ACC112 (cell line): Measurements from ENCODE around the gene ARHGAP45.

ENCODE experiments used
- H2AFZ ChIP-seq: fragments of 200-600 bp; sonication (generic); one replicate; pipeline ENCODE4 v1.6.0; 2017; ENCODE audit warnings: antibody characterized with exemption, low read length; ENCODE audit not compliant: unreplicated experiment
- H3K27ac ChIP-seq: fragments of 200-600 bp; sonication (generic); 2 replicates; pipeline ENCODE4 v1.5.1; 2014; ENCODE audit warnings: low read depth, mild to moderate bottlenecking, antibody characterized with exemption, low read length, moderate library complexity
- H3K27me3 ChIP-seq: fragments of 200-600 bp; sonication (generic); 2 replicates; pipeline ENCODE4 v1.6.1; 2014; ENCODE audit warnings: mild to moderate bottlenecking, antibody characterized with exemption, low read length, moderate library complexity, mixed read lengths; ENCODE audit not compliant: insufficient read depth
- H3K36me3 ChIP-seq: fragments of 200-600 bp; sonication (generic); 2 replicates; pipeline ENCODE4 v1.6.1; 2016; ENCODE audit warnings: mild to moderate bottlenecking, antibody characterized with exemption, low read length, moderate library complexity, mixed read lengths; ENCODE audit not compliant: insufficient read depth
- H3K4me1 ChIP-seq: fragments of 200-600 bp; sonication (generic); one replicate; pipeline ENCODE4 v1.6.1; 2016; ENCODE audit warnings: low read length, mixed read lengths; ENCODE audit not compliant: insufficient read depth, unreplicated experiment, control insufficient read depth
- H3K4me3 ChIP-seq: fragments of 200-600 bp; sonication (generic); 2 replicates; pipeline ENCODE4 v1.5.1; 2014; ENCODE audit warnings: mild to moderate bottlenecking, low read depth, low read length
- H3K79me2 ChIP-seq: fragments of 200-600 bp; sonication (generic); one replicate; pipeline ENCODE4 v1.6.0; 2016; ENCODE audit warnings: low read length; ENCODE audit not compliant: control insufficient read depth, unreplicated experiment, insufficient read depth

Gene ARHGAP45

DNA sequence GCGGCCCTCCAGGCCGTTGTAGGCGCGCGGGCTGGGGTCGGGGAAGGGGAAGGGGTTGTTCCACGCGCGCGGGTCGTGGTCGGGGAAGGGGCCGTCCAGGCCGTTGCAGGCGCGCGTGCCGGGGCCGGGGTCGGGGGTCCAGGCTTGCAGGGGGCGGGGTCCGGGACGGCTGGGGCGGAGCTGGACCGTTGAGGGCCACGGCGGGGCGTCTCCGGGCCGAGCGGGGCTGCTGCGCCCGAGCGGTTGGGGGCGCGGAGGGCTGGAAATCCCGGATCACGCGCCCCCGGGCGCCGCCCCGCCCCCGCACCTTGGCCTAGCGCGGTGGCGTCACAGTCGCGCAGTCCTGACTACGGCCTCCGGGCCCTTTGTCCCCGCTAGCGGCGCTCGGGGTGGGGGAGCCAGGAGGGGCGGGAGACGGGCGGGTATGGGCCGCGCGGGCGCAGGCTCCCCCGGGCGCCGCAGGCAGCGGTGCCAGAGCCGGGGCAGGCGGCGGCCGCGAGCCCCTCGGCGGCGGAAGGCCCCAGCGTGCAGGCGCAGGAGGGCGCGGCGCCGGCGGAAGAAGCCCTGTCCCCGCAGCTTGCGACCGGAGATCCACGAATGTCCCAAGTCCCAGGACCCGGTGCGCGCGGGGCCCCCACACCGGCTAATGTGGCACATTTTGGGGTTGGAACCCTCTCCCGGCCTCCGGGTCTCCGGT lies 37.5 kb downstream of the ARHGAP45 start:
- Histone ChIP-seq H3K27ac (peak overlapping the region; percentile 88), H3K36me3 (peaks cover 2% of the 10 kb centered on the region; the same call in 1 of the 2 replicates), H3K79me2 (peaks cover 3% of the 10 kb centered on the region), H3K4me1 (peaks cover 17% of the 10 kb centered on the region), H2AFZ (no peak overlapping the region), H3K27me3 (no peaks in the 10 kb centered on the region), H3K4me3 (peak overlapping the region; percentile 85)

DNA sequence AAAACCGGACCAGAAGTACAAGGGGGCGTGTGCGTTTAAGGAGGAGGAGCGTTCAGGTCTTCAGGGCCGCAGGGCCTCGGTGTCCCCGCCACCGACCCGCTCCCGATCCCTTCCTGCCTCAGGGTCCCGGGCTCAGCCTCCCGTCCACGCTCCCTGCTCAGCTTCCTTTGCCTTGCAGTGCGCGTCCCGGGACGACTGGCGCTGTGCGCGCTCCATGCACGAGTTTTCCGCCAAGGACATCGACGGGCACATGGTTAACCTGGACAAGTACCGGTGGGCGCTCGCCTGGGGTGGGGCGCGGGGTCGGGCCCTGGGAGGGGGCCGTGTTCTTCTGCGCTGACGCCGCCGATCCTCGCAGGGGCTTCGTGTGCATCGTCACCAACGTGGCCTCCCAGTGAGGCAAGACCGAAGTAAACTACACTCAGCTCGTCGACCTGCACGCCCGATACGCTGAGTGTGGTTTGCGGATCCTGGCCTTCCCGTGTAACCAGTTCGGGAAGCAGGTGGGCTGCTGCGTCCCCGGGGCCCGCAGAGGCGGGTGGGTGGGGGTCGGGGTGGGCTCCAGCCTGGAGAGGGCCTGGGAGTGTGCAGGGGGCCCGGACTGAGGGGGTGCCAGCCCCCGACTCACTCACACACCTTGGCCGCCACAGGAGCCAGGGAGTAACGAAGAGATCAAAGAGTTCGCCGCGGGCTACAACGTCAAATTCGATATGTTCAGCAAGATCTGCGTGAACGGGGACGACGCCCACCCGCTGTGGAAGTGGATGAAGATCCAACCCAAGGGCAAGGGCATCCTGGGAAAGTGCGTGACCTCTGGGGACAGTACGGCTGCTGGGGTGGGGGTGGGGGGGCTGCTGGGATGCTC lies 38.3 kb downstream of the ARHGAP45 start:
- H3K36me3 ChIP-seq: peaks cover 2% of the 10 kb centered on the region; the same call in 1 of the 2 replicates
- H3K4me3 ChIP-seq: peak overlapping the region; percentile 85
- no peaks in the 10 kb centered on the region for H3K27me3 ChIP-seq
- H3K27ac ChIP-seq: peak overlapping the region; percentile 88
- peaks cover 3% of the 10 kb centered on the region for H3K79me2 ChIP-seq
- H2AFZ ChIP-seq: no peak overlapping the region
- H3K4me1 ChIP-seq: peaks cover 17% of the 10 kb centered on the region

DNA sequence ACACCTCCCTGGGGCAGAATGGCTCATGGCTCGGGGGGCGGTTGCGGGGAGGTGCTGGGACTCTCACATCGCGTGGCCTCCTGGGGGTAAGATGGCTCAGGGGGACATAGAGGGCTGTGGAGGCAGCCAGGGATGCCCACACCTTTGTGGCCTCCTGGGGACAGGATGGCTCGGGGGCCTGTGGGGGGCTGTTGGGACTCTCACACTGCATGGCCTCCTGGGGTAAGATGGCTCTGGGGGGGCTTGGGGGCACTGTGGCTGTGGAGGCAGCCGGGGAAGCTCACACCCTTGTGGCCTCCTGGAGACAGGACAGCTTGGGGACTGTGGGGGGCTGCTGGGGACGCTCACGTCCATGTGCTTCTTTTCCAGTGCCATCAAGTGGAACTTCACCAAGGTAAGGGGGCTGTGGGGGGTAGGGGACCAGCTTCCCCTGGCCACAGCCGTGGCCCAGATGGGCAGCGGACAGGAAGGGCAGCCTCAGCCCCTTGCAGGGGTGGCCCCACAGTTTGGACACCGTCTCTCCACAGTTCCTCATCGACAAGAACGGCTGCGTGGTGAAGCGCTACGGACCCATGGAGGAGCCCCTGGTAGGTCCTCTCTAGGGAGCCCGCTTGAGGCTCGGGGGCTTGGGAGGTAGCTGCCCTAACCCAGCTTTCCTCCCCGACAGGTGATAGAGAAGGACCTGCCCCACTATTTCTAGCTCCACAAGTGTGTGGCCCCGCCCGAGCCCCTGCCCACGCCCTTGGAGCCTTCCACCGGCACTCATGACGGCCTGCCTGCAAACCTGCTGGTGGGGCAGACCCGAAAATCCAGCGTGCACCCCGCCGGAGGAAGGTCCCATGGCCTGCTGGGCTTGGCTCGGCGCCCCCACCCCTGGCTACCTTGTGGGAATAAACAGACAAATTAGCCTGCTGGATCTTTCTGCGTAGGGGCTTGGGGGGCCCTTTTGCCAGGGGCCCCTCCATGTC lies 39.2 kb downstream of the ARHGAP45 start:
- H3K27ac ChIP-seq: no peak overlapping the region

DNA sequence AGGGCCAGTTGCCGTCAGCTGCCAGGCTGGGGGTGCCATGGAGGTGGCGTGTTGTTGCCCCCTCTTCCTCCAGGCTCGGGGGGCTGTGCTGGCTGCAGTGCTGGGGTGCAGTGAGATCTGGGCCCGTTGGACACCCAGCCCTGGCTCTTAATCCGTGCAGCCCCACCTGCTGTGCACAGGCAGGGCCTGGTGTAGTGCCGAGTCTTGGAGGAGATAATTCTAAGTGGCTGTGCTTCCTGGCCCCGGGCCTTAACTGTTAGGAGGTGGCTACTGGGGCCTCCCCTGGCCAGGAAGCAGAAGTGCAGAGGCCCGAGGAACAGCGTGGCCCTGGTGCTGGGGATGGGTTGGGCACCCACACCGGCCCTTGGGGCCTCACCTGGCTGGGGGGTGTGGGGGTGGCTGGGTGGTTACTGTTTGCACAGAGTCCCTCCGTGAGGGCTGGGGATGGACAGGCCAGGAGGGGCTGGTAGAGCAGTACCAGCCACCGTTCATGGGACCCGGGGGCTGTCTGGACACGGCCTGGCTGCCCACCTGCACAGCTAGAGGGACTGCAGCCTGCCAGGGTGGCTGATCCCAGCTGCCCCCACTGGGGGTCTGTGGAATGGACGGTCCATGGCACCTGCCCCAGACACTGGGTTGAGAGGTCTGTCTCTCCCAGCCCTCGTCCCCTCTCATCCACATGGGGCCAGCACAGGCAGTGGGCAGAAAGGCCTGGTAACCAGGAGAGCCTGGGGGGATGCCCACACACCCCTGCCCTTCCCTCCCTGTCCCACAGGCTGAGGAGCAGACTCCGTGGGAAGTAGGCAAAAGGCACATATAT lies 40.1 kb downstream of the ARHGAP45 start:
- no peaks in the 10 kb centered on the region for H3K27me3 ChIP-seq
- peaks cover 9% of the 10 kb centered on the region for H3K4me1 ChIP-seq
- H2AFZ ChIP-seq: no peak overlapping the region
- no peak overlapping the region for H3K27ac ChIP-seq
- peaks cover 2% of the 10 kb centered on the region; the same call in 1 of the 2 replicates for H3K36me3 ChIP-seq
- H3K4me3 ChIP-seq: no peak overlapping the region
- peaks cover 3% of the 10 kb centered on the region for H3K79me2 ChIP-seq

More for the DNA sequence above, 39.2 kb downstream of the ARHGAP45 start:
- H3K4me1 ChIP-seq: peaks cover 17% of the 10 kb centered on the region
- no peak overlapping the region for H2AFZ ChIP-seq
- H3K27me3 ChIP-seq: no peaks in the 10 kb centered on the region
- peaks cover 2% of the 10 kb centered on the region; the same call in 1 of the 2 replicates for H3K36me3 ChIP-seq
- H3K4me3 ChIP-seq: no peak overlapping the region
- peaks cover 3% of the 10 kb centered on the region for H3K79me2 ChIP-seq

- no peaks in the 10 kb centered on the region for H3K27me3 ChIP-seq
- H3K4me3 ChIP-seq: no peak overlapping the region
- H3K27ac ChIP-seq: no peak overlapping the region
- peaks cover 3% of the 10 kb centered on the region for H3K79me2 ChIP-seq
- H3K4me1 ChIP-seq: peaks cover 5% of the 10 kb centered on the region
- H2AFZ ChIP-seq: no peak overlapping the region
- peaks cover 2% of the 10 kb centered on the region; the same call in 1 of the 2 replicates for H3K36me3 ChIP-seq
Observed at GRCh38 chr19:1107661-1108261, 40.8 kb downstream of the ARHGAP45 start.

- H3K27me3 ChIP-seq: no peaks in the 10 kb centered on the region
- no peaks in the 10 kb centered on the region for H3K4me1 ChIP-seq
- H3K4me3 ChIP-seq: no peak overlapping the region
- H3K27ac ChIP-seq: no peak overlapping the region
- H3K79me2 ChIP-seq: peaks cover 3% of the 10 kb centered on the region
- no peak overlapping the region for H2AFZ ChIP-seq
- H3K36me3 ChIP-seq: peaks cover 2% of the 10 kb centered on the region; the same call in 1 of the 2 replicates
Observed at GRCh38 chr19:1108291-1109031, 41.5 kb downstream of the ARHGAP45 start.

- H3K36me3 ChIP-seq: peaks cover 2% of the 10 kb centered on the region; the same call in 1 of the 2 replicates
Observed at GRCh38 chr19:1109032-1109551, 42.1 kb downstream of the ARHGAP45 start.

GRCh38 chr19:1109697-1110671 lies 43.0 kb downstream of the ARHGAP45 start:
- peaks cover 2% of the 10 kb centered on the region for H3K79me2 ChIP-seq
- no peak overlapping the region for H3K27ac ChIP-seq
- no peak overlapping the region for H3K4me3 ChIP-seq
- no peaks in the 10 kb centered on the region for H3K27me3 ChIP-seq
- H3K4me1 ChIP-seq: no peaks in the 10 kb centered on the region
- peaks cover 2% of the 10 kb centered on the region; the same call in 1 of the 2 replicates for H3K36me3 ChIP-seq
- no peak overlapping the region for H2AFZ ChIP-seq

More at GRCh38 chr19:1109032-1109551, 42.1 kb downstream of the ARHGAP45 start:
- no peak overlapping the region for H3K4me3 ChIP-seq
- no peak overlapping the region for H3K27ac ChIP-seq
- no peak overlapping the region for H2AFZ ChIP-seq
- H3K79me2 ChIP-seq: peaks cover 3% of the 10 kb centered on the region
- no peaks in the 10 kb centered on the region for H3K4me1 ChIP-seq
- no peaks in the 10 kb centered on the region for H3K27me3 ChIP-seq
